Activated CD8-positive, alpha-beta memory T cell treated with anti-CD3 and anti-CD28 coated beads, Interleukin-2, amount 50 U/mL, for 1 hour (primary cell): ENCODE results near the gene FGGY.

ENCODE experiments used
- DNase-seq: peaks from one replicate; pipeline ENCODE4 v3.0.0-alpha.2; 2020; ENCODE audit errors: extremely low read depth

FGGY gene

DNA sequence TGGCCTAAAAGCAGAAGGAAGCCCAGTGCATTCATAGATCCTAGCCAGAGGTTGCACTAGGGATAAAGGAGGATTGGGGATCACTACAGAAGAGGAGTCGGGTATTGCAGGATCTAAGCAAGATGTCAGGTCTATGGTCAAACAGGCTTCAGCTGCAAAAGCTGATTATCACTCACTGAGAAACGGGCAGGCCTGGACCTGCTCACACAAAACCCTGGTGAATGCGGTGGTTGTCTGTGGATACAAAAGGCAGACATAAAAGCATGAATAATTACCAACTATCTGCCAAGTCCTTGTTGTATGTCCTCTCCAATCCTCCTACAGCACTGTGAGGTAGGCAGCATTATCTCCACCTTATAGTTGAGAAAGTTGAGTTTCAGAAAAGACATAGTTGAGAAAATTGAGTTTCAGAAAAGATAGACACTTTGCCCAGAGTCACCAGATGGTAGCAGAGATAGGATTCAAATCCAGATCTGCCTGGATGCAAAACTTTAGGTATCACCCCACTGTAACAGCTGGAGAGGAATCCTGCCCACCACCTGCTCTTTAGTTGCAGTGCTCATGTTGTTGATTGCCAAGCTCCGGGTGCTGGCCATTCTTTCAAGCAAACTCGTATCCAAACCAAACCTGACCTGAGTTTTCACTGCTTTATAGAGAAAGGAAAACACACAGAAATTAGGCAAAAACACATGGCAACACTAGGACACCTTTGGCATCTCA is 468.3 kb downstream of the FGGY start:
- no peak for DNase-seq

DNA sequence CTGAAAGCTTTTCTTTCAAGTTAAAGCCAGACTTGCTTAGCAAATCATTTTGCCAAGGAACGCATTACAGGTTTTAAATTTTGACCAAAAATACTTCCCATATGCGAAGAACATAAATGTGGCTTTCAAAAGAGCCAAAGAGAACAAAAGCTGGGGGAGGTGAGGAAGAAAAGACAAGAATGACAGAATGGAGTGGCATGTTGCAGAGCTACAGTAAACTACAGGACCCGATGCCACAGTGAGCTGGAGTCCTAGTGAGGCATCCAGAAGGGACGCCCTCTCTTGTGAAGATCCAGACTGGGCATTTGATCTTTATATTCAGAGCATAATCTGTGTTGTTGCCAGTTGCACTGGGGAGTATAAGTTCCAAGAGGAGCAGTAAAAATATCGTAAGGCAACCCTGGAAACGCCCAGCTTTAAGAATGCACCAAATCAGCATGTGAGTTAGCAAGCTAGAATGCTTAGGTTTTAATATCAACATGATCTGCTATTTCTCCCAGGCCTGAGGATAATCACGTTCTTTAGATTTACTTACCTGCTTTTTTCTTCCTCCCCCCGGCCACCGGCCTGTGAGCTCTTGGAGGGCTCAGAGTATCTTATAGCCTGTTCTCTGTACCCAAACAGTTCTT is 469.4 kb downstream of the FGGY start:
- no peak for DNase-seq

GRCh38 chr1:59767119-59767518 is 470.2 kb downstream of the FGGY start:
- DNase-seq = no peak

DNA sequence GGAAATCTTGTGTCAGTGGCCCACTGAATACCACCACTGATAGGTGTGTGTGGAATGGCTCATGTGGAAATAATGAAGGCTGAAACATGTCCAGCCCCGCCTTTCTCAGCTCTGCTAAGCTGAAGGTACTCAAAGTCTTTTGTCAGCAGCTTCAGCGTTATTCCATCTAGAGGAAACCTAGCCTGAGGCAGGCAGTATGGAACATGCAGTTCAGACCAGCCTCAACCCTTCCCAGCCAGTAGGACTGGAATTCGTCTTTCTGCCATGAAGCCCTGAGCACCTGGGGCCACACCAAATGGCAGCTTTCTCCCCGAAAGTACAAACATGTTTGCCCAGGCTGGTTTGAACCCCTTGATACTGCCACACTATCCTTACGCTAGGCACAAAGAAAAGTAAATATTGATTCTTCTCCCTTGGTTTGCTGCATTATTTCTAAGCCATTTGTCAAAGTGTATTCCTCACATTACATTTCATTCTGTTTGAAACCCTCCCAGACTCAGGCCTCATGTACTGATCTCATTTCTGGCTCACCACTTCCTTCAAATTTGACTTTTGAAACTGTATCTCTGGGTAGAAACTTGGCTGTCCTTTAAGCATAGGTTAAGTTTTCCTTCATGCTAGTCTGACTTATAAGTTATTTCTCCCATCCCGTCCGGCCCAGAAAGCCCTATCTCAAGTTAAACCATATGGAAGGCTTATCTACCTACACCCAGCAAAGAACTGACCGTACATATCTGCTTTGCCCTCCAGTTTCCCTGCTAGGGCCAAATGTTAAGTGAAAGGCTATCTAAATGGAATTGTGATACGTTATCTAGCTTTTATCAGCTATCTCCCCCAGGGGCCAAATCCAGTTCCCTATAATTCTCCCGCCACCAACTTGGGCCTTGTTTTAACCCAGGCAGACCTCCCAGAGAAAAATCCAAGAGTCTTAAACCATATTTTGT is 472.2 kb downstream of the FGGY start:
- DNase-seq = no peak

- no peak for DNase-seq
Measured at GRCh38 chr1:59769736-59770095, 472.8 kb downstream of the FGGY start.

DNA sequence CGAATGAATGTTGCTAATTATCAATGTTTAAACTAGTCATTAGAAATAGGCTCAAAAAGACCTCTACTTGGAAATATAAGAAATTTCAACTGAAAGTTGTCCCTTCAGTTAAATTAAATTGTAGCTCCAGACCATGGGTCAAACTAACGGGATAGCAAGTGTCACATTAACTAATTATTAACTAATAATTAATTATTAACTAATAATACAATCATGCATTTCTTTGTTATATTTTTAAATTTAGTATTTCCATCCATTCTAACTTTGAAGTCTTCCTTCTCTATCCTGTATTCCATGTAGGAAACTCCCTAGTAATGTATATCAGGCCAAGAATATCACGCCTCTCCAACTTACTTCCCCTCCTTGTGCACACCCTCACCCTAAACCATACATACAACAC is 474.5 kb downstream of the FGGY start:
- DNase-seq = no peak

- DNase-seq = no peak
Measured at GRCh38 chr1:59775480-59775879, 478.6 kb downstream of the FGGY start.

GRCh38 chr1:59776960-59777852 is 480.3 kb downstream of the FGGY start:
- DNase-seq = no peak

- no peak for DNase-seq
Measured at GRCh38 chr1:59779949-59780348, 483.1 kb downstream of the FGGY start.

- no peak for DNase-seq
Measured at GRCh38 chr1:59788825-59789224, 491.9 kb downstream of the FGGY start.

- no peak for DNase-seq
Measured at GRCh38 chr1:59798600-59798999, 501.7 kb downstream of the FGGY start.

- DNase-seq = no peak
Measured at GRCh38 chr1:59803458-59804038, 506.7 kb downstream of the FGGY start.

- DNase-seq = no peak
Measured at GRCh38 chr1:59804301-59804700, 507.4 kb downstream of the FGGY start.

DNA sequence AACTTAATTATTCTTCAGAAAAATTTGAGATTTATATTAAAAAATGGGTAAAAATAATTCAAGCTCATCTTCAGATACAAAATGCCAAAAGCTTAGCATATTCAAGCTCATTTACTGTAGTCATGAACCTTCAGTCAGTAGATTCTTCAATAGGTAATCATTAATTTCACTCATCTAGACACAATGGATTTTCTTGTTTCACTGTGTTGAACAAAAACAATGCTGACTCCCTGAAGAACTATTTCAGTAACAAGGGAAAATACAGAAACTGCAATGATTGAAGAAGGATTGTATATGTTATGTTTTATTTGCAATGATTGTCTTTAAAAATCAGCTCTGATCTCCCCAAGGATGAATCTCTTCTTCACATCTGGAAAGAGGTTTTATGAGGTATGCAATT is 508.7 kb downstream of the FGGY start:
- DNase-seq = no peak
